NCI-H2107 treated with DMSO at 0.1 percent for 48 hours (cell line): ENCODE data around the gene GTF2H4.

Source experiments
- DNase-seq: peaks from one replicate; lab custom pipeline; 2025; ENCODE audit not compliant: unreplicated experiment; lab: John Stamatoyannopoulos, UW

The GTF2H4 gene

GRCh38 chr6:30951907-30952469, 44.0 kb downstream of the GTF2H4 start:
- DNase-seq: no peak

- DNase-seq: no peak
Measured at GRCh38 chr6:30954631-30955366, 46.8 kb downstream of the GTF2H4 start.

GRCh38 chr6:30955367-30956042, 47.5 kb downstream of the GTF2H4 start:
- no peak for DNase-seq

- DNase-seq: no peak
Measured at GRCh38 chr6:30957716-30958115, 49.7 kb downstream of the GTF2H4 start.

GRCh38 chr6:30960907-30961673, 53.1 kb downstream of the GTF2H4 start:
- no peak for DNase-seq

GRCh38 chr6:30962716-30963115, 54.7 kb downstream of the GTF2H4 start:
- no peak for DNase-seq

GRCh38 chr6:30963641-30964040, 55.6 kb downstream of the GTF2H4 start:
- no peak for DNase-seq
